Measurements from ENCODE around the gene APOB. TPM values are rescaled to one million over a fixed set of nuclear protein-coding genes. Genes with fewer than 3 reads are reported as not detected.

Gene APOB
- total RNA-seq, 1 experiment from 2014 or later: 0.05 TPM

GRCh38 chr2:20961858-20962257 is 82.0 kb downstream of the APOB start:
- intact Hi-C loops (cut with micrococcal nuclease; ENCODE audit: unreplicated experiment): loop anchor here (2.0 kb wide), 1 partner anchor 239 kb away; no protein-coding TSS in a partner anchor
- no TSS peak for BruUV-seq (replicated peaks)
- H3K27me3 Mint-ChIP-seq (ENCODE audit: unreplicated experiment): peaks cover 82% of the 10 kb centered on the region

DNA sequence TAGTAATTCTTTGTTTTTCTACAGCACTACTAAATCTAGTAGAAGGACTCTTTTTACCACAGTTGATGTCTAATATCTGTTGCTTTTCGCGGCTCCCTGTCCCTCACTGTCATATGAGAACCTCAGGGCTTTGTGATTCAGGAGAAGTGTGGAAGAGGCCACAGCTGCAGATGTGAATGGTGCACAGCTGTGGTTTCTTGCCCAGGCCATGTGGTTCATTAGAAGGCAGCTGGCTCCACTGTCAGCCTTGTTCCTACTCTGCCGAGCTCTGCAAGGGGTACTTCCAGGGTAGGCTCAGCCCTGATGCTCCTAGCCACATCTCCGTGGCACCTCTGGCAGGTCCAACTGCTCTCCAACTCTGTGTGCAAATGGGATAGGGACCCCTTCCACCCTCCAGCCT is 83.9 kb downstream of the APOB start:
- intact Hi-C loops (cut with micrococcal nuclease; ENCODE audit: unreplicated experiment): no loop called here
- no peaks in the 10 kb centered on the region for H3K4me1 Mint-ChIP-seq (ENCODE audit: low read depth, unreplicated experiment)
- DNase-seq: no peak
- H3K27ac Mint-ChIP-seq (ENCODE audit: unreplicated experiment): no peak overlapping the region
- no peaks in the 10 kb centered on the region for H3K36me3 Mint-ChIP-seq (ENCODE audit: insufficient read depth, unreplicated experiment)
- peaks cover 69% of the 10 kb centered on the region for H3K27me3 Mint-ChIP-seq (ENCODE audit: unreplicated experiment)
- no peak for TF ChIP-seq CTCF (IDR thresholded peaks at IDR 0.05; ENCODE audit: unreplicated experiment)
- no peaks in the 10 kb centered on the region for H3K9me3 Mint-ChIP-seq (ENCODE audit: low read depth, unreplicated experiment)
- CTCF ChIA-PET: interaction anchor here (1.6 kb wide), 1 partner anchor 298 kb away, joined by 5 read pairs; no protein-coding TSS in a partner anchor
- H3K4me3 Mint-ChIP-seq (ENCODE audit: low read depth, unreplicated experiment): no peak overlapping the region
- no TSS peak for BruUV-seq (replicated peaks)

More at GRCh38 chr2:20961858-20962257, 82.0 kb downstream of the APOB start:
- H3K9me3 Mint-ChIP-seq (ENCODE audit: low read depth, unreplicated experiment): no peaks in the 10 kb centered on the region
- H3K4me1 Mint-ChIP-seq (ENCODE audit: low read depth, unreplicated experiment): no peaks in the 10 kb centered on the region
- CTCF ChIA-PET: interaction anchor here (1.5 to 4.2 kb wide), 4 partner anchors 10 to 300 kb away, joined by 4 to 38 read pairs (median 14); no protein-coding TSS in a partner anchor
- H3K36me3 Mint-ChIP-seq (ENCODE audit: insufficient read depth, unreplicated experiment): no peaks in the 10 kb centered on the region
- H3K4me3 Mint-ChIP-seq (ENCODE audit: low read depth, unreplicated experiment): no peak overlapping the region
- no peak overlapping the region for H3K27ac Mint-ChIP-seq (ENCODE audit: unreplicated experiment)
- no peak for DNase-seq
- no peak for TF ChIP-seq CTCF (IDR thresholded peaks at IDR 0.05; ENCODE audit: unreplicated experiment)

DNA sequence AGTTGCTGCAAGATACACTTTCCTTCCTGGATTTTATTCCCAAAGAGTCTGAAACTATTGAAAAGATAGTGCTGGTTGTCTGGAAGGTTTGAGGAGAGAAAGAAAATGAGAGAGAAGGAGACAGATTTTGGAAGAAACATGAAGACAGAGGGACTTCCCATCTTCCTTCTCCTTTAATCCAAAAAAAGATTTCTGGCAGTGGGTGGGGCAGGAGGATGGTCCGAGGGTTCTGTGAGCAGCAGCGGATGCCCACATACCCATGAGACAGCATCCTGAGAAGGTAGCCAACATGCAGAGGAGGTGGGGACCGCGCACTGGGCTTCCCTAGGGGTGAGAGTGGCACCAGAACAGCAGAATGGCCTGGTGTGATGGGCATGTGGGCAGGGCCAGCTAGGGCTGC is 84.6 kb downstream of the APOB start:
- no TSS peak for BruUV-seq (replicated peaks)
- H3K27ac Mint-ChIP-seq (ENCODE audit: unreplicated experiment): no peak overlapping the region
- H3K4me1 Mint-ChIP-seq (ENCODE audit: low read depth, unreplicated experiment): no peaks in the 10 kb centered on the region
- no peaks in the 10 kb centered on the region for H3K9me3 Mint-ChIP-seq (ENCODE audit: low read depth, unreplicated experiment)
- no peaks in the 10 kb centered on the region for H3K36me3 Mint-ChIP-seq (ENCODE audit: insufficient read depth, unreplicated experiment)
- TF ChIP-seq CTCF (IDR thresholded peaks at IDR 0.05; ENCODE audit: unreplicated experiment): no peak
- intact Hi-C loops (cut with micrococcal nuclease; ENCODE audit: unreplicated experiment): no loop called here
- CTCF ChIA-PET: interaction anchor here (1.0 kb wide), 1 partner anchor 36 kb away, joined by 3 read pairs; no protein-coding TSS in a partner anchor
- no peak overlapping the region for H3K4me3 Mint-ChIP-seq (ENCODE audit: low read depth, unreplicated experiment)
- DNase-seq: no peak
- peaks cover 66% of the 10 kb centered on the region for H3K27me3 Mint-ChIP-seq (ENCODE audit: unreplicated experiment)

DNA sequence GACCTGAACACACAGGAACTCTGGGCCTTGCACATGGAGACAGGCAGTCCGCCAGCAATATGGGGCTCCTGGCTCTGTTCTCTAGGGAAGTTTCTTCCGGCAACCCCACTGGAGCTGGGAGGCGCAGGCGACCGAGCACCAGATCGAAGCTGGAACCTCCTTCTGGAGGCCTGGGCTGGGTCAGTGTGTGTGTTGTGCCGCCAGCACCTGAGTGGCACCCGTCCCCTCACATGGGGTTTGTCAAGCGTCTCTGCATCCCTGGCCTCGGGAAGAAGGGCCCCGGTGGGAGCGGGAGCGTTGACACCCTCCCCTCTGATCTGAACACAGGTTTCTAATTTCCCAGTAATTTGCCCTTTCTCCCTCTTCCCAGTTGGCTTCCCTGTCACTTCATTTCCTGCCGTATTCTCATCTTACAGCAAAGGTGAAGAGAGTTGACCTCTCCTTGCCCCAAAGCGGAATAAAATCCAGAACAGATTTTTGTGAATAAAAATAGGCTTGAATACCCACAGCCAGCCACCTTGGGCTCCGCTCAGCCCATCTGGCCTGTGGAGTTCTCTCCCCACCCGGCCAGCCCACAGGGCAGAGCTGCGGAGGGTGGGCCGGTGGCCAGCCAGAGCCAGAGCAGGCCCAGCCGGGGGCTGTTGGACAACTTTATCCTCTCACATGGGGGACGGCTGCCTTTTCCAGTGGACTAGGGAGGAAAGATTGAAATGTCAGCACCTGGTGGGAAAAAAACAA is 85.9 kb downstream of the APOB start:
- DNase-seq: no peak
- intact Hi-C loops (cut with micrococcal nuclease; ENCODE audit: unreplicated experiment): no loop called here
- H3K4me3 Mint-ChIP-seq (ENCODE audit: low read depth, unreplicated experiment): no peak overlapping the region
- TF ChIP-seq CTCF (IDR thresholded peaks at IDR 0.05; ENCODE audit: unreplicated experiment): no peak
- peaks cover 58% of the 10 kb centered on the region for H3K27me3 Mint-ChIP-seq (ENCODE audit: unreplicated experiment)
- no peaks in the 10 kb centered on the region for H3K4me1 Mint-ChIP-seq (ENCODE audit: low read depth, unreplicated experiment)
- H3K27ac Mint-ChIP-seq (ENCODE audit: unreplicated experiment): no peak overlapping the region
- CTCF ChIA-PET: no interaction called here
- H3K36me3 Mint-ChIP-seq (ENCODE audit: insufficient read depth, unreplicated experiment): no peaks in the 10 kb centered on the region
- BruUV-seq (replicated peaks): no TSS peak
- H3K9me3 Mint-ChIP-seq (ENCODE audit: low read depth, unreplicated experiment): no peaks in the 10 kb centered on the region
